Putamen (tissue), 1 donor: ENCODE measurements around the gene IGFBP7.

Source experiments
- DNase-seq: peaks from one replicate; pipeline ENCODE4 v3.0.0-alpha.2; 2016; ENCODE audit warnings: low spot score

Gene IGFBP7

DNA sequence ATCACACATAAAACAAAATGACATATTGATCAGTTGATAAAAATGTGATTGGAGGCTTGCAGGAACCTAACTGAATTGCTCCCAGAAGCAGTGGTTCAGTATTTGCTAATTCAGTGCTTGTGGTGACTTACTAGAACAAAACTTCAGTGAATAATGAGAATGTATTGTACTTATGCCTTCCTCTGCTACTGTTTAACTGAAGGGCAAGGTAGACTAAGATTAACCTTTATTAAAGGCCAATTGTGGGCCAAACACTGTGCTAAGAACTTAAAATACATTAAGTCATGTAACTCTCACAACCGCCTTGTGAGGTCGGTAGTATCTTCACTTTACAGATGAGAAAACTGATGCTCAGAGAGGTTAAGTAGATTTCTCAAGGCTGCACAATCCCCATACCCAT, 14.9 kb downstream of the IGFBP7 start:
- no peak for DNase-seq

GRCh38 chr4:57094832-57095223, 15.4 kb downstream of the IGFBP7 start:
- no peak for DNase-seq

DNA sequence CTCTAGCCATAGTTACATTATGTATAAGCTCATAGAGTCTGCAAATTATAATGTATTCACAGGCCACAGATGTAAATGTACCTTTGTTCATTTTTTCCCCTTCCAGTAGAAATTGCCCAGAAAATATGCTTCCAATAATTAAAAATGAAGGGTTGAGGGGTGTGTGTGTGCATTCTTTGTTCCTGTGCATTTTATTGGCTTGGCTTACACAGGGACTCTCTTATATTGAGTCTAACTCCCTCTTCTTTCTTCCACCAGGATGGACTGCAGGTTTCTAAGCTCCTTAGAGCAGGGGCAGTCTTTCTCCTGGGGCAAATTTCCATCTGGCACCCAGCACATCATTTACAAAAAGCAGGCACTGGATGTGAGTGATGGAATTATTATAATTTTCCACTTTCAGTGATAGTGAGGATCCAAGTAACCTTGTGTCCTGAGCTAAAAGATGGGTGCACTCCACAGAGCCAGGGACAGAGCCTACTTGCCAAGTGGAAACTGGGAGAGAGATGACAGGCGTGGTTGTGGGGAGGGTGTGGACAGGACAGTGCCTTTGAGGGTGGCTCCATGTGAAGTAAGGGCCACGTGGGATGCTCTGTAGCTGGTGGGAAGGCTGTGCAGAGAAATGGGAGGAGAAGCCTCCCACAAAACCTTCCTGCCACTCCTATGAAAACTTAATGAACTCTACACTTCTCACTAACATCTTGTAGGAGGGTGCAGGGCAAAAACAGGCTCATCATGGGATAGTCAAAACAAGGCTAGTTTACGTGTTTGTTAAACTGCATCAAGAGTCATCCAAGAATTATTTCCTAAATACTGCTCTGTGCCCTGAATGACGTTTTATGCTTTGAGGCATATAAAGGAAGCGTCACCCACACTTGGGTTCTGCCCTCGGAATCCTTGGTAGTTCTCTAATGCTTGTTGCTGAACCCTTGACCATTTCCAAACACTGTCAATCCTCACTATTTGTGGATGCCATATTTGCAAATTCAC, 16.0 kb downstream of the IGFBP7 start:
- no peak for DNase-seq

DNA sequence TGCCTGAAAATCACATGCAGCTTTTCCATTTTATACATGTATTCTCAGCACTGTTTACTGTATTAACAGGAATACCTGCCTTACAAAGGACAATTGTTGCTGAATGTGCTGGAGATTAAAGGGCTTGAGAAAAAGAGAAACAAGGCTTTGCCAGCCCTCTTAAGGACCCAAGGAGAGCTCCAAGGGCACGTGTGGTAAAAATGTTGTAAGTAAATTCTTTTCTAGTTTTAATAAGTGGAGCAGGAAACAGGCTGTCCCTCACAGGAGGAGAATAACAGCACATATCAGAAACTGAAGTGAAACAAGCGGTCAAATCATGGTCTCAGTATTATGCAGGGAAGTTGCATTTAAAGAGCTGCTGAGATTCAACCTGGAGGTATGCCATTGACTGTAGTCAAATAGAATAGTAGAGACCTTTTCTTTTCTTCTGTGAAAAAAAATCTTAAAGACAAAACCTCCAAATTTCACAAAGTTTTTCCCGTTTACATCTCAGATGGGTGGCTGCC, 18.5 kb downstream of the IGFBP7 start:
- DNase-seq = no peak

DNA sequence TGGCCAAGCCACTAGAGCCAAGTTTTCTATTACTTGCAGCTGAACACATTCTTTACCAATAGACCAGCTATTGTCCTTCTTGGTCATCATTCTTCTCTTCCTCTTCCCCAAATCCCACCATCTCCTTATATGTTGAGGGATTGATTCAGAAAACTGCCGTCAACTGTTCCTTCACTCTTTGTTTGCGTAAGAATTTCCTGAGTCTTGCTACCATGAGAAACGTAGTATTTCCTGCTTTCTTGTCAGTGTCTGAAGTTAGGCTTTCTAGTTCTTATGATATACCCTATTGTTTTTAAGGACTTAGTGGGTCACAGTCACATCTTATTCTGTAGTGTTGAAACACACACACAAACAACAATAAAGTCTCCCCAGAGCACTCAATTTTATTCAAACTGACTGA, 20.1 kb downstream of the IGFBP7 start:
- DNase-seq = no peak

DNA sequence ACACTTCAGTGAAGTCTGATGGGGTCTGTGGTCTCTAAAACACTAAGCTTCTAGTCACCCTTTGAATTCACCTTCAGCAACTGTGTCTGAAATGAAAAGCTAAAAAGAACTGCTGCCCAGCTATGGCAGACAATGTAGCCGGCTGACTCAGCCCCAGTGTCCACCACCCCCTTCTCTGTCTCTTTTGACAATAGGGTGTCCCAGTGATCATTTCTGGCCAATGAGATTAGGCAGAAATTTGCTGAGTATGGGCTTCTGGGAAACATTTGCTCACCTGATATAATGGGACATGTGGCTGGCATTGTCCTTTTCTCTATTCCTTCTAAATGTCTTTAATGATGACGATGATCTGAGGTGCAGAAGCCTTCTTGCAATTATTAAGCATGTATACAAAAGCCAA, 20.6 kb downstream of the IGFBP7 start:
- no peak for DNase-seq

- DNase-seq = no peak
These were observed 24.0 kb downstream of the IGFBP7 start for GRCh38 chr4:57086031-57086723.

DNA sequence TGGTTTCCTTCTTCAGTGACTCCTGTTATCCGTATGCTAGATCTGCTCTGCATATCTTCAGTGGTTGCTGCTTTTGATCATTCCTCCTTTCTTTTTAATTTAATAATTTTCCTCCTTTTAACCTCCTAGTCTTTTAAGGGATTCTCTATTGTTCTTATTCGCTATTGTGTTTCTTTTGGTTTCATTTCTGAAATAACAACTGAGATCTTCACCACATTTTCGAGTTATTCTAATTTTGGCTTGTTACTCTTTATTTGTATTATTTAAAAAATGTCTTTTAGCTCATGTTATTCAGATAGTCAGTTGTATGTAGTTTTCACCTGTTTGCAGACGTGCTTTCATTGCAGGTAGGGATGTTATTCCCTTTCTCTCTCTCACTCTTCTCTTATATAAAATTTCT, 24.9 kb downstream of the IGFBP7 start:
- DNase-seq = no peak

DNA sequence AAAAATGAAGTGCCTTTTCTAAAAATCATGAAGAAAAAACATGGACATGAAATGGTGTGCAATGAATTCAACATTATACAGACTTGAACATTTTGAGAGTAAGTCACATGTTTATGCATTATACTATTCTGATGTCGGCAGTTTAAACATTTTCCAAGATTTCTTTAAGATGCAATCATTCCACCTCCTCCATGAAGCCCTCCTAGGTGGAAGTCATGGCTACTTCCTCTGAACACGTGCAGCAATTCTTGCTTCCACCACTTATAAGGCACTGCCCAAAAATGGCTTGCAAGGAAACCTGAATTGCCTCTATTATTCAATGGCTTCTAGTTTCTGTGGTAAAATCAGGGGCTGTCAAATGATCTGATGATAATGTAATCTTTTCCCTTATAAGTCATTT, 25.8 kb downstream of the IGFBP7 start:
- no peak for DNase-seq

GRCh38 chr4:57083090-57083489, 27.1 kb downstream of the IGFBP7 start:
- DNase-seq = no peak

- DNase-seq = peak; percentile 46
These were observed 28.2 kb downstream of the IGFBP7 start for GRCh38 chr4:57081651-57082621.

GRCh38 chr4:57080781-57081650, 29.2 kb downstream of the IGFBP7 start:
- DNase-seq = no peak

DNA sequence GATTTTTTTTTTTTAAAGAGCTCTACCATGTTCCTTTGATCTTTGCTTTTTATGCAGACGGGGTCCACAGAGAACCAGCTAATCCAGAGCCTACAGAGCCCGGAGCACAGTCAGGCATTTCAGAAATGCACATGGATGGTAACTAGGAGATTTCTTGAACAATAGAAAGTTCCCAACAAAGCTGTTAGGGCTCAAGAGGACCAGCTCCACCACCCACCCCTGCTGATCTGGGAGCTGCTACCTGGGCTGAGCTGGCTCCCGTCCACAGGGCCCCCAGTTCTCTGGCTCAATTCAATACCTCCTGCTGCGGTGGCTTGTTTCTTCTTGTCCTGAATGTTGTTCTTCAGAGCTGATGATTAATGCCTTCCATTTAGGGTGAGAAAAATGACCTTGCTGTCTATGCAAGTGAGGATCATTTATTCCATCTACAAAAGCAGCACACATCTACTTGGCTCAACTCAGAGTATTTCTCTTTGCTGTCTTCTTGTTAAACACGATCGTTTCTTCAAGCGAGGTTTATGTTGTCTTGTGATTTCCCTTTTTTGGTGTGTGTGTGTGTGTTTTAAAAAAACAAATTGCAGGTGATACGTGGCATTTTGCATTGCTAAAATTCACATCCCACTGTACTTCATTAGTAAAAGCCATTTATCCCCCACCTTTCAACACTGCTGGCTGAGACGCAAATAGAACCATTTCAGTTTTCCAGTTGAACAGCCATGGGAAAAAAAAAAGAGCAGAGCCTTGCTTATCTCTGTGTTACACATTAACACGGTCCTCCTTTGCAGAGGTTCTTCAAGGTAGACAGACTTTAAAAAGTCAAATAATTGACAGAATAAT, 31.3 kb downstream of the IGFBP7 start:
- DNase-seq = no peak

GRCh38 chr4:57077550-57078343, 32.4 kb downstream of the IGFBP7 start:
- no peak for DNase-seq

- no peak for DNase-seq
These were observed 33.5 kb downstream of the IGFBP7 start for GRCh38 chr4:57076646-57077045.

DNA sequence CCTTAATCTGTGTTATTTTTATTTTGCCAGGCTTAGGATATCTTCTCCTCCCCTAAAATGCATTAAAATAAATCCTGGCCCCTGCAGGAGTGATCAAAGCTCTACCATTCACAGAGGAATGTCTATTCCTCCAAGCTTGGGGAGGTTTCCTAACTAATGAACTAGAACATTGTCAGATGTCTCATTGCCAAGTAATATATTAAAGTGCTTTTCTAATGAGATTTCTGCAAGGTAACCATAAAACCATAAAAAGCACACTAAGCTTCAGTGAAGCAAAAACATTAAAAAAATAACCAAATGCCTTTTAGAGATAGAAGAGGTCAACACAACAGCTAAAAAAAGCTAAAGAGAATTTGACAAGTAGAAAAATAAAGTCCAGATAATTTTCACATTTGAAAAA, 34.8 kb downstream of the IGFBP7 start:
- DNase-seq = no peak

- no peak for DNase-seq
These were observed 35.4 kb downstream of the IGFBP7 start for GRCh38 chr4:57074744-57075143.

- DNase-seq = no peak
These were observed 36.6 kb downstream of the IGFBP7 start for GRCh38 chr4:57073559-57073958.

DNA sequence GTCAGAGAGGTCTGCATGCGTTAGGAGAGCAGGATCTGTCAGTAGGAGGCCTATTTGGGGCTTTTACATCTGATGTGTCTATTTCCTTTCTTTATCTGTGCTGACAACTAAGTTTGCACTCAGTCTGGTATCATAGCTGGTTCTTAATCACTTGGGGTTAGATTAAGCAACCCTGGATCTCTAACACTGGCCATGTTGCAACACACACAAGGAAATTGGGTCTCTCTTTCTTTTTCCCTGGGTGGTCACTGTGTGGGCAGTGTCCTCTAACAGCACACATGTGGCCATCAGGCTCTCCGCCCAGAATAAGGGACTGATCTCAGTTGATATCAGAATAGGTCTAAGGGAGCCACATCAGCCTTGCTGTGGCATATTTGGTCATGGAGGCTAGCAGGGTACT, 38.9 kb downstream of the IGFBP7 start:
- no peak for DNase-seq
